ENCODE measurements around the gene ZNF169.
"Not testable (repeated sequence)": the region's sequence is repeated elsewhere in the genome, so short reads cannot be mapped to it uniquely, and the experiment has no call there.

The ZNF169 gene

GRCh38 chr9:94259077-94259862 is at the start of gene ZNF169:
TSS of gene ZNF169 (plus strand) at chr9:94259298. CDS start at chr9:94278813, 19,515 bp downstream.
- peak; percentile 60 to 86 for DNase-seq

- DNase-seq: no peak
These were observed 48.2 kb upstream of the ZNF169 start for GRCh38 chr9:94210616-94211603.

GRCh38 chr9:94212091-94212490 is 47.0 kb upstream of the ZNF169 start:
- no peak for DNase-seq

GRCh38 chr9:94212531-94212930 is 46.6 kb upstream of the ZNF169 start:
- DNase-seq: no peak

GRCh38 chr9:94213511-94214124 is 45.5 kb upstream of the ZNF169 start:
- peak; percentile 24 to 73 for DNase-seq

GRCh38 chr9:94222870-94223269 is 36.2 kb upstream of the ZNF169 start:
- DNase-seq: no peak

- DNase-seq: not testable (repeated sequence)
These were observed 33.7 kb upstream of the ZNF169 start for GRCh38 chr9:94225413-94225812.

GRCh38 chr9:94228616-94229015 is 30.5 kb upstream of the ZNF169 start:
- no peak for DNase-seq

- DNase-seq: no peak
These were observed 26.7 kb upstream of the ZNF169 start for GRCh38 chr9:94232428-94232827.

GRCh38 chr9:94241098-94241497 is 18.0 kb upstream of the ZNF169 start:
- DNase-seq: not testable (repeated sequence)

- DNase-seq: no peak
These were observed 13.4 kb upstream of the ZNF169 start for GRCh38 chr9:94245651-94246050.

GRCh38 chr9:94250456-94250855 is 8.6 kb upstream of the ZNF169 start:
- DNase-seq: no peak

- DNase-seq: no peak
These were observed 3.1 kb upstream of the ZNF169 start for GRCh38 chr9:94256007-94256406.

GRCh38 chr9:94265626-94266402 is 6.7 kb downstream of the ZNF169 start:
- not testable (repeated sequence) for DNase-seq

- DNase-seq: peak; percentile 1 to 3
These were observed 10.2 kb downstream of the ZNF169 start for GRCh38 chr9:94269264-94269663.

- no peak for DNase-seq
These were observed 10.9 kb downstream of the ZNF169 start for GRCh38 chr9:94270009-94270408.

- DNase-seq: not testable (repeated sequence)
These were observed 17.9 kb downstream of the ZNF169 start for GRCh38 chr9:94277029-94277428.

GRCh38 chr9:94277885-94278536 is 18.9 kb downstream of the ZNF169 start:
- DNase-seq: no peak

- no peak for DNase-seq
These were observed 21.4 kb downstream of the ZNF169 start for GRCh38 chr9:94280409-94280989.

GRCh38 chr9:94281101-94281500 is 22.0 kb downstream of the ZNF169 start:
- no peak for DNase-seq

- no peak for DNase-seq
These were observed 27.0 kb downstream of the ZNF169 start for GRCh38 chr9:94286116-94286515.
